PC-3 (cell line): ENCODE data around the gene ACBD4. TPM values are rescaled to one million over a fixed set of nuclear protein-coding genes. Genes with fewer than 3 reads are reported as not detected.

Experiments
- ATAC-seq: fragments of 200-7000 bp; cut with Tn5 transposase; 2 replicates; pipeline ENCODE4 v1.9.1; 2020; ENCODE audit warnings: mild to moderate bottlenecking, moderate library complexity
- BruUV-seq: library from RNA; stranded (reverse); fragments of 400-500 nt; replicated peaks from 2 replicates; lab custom pipeline; 2021; lab: Mats Ljungman, UMichigan
- CTCF ChIA-PET: fragments of 300-600 bp; sonication (Branson Sonifier 250); formaldehyde crosslinking; loops from one replicate; lab custom pipeline; 2022; ENCODE audit warnings: antibody characterized with exemption; lab: Charles Lee
- POLR2A ChIA-PET: fragments of 300-600 bp; sonication (Branson Sonifier 250); formaldehyde crosslinking; loops from one replicate; lab custom pipeline; 2022; ENCODE audit warnings: antibody characterized with exemption; ENCODE audit not compliant: unreplicated experiment; lab: Charles Lee
- DNase-seq: peaks from one replicate; pipeline ENCODE4 v3.0.0-alpha.2; 2015
- H2AFZ ChIP-seq: fragments of 300-600 bp; sonication (generic); 2 replicates; pipeline ENCODE4 v1.6.0; 2016; ENCODE audit warnings: antibody characterized with exemption, low read length
- H3F3A ChIP-seq: fragments of 300-600 bp; sonication (generic); one replicate; pipeline ENCODE4 v1.6.0; 2017; ENCODE audit warnings: antibody characterized with exemption, low read length, control low read depth, mild to moderate bottlenecking; ENCODE audit not compliant: unreplicated experiment
- H3K27ac ChIP-seq: fragments of 300-600 bp; sonication (generic); 2 replicates; pipeline ENCODE4 v1.5.1; 2016; ENCODE audit warnings: mild to moderate bottlenecking, low read length
- H3K27me3 ChIP-seq: fragments of 300-600 bp; sonication (generic); 2 replicates; pipeline ENCODE4 v1.6.1; 2016; ENCODE audit warnings: low read length, mixed read lengths
- H3K36me3 ChIP-seq: fragments of 300-600 bp; sonication (generic); 2 replicates; pipeline ENCODE4 v1.6.1; 2016; ENCODE audit warnings: low read depth, mixed run types, low read length, mixed read lengths
- H3K4me1 ChIP-seq: fragments of 300-600 bp; sonication (generic); 2 replicates; pipeline ENCODE4 v1.5.1; 2016; ENCODE audit warnings: low read length; ENCODE audit not compliant: insufficient read depth
- H3K4me2 ChIP-seq: fragments of 300-600 bp; sonication (generic); 2 replicates; pipeline ENCODE4 v1.6.0; 2016; ENCODE audit warnings: low read length
- H3K4me3 ChIP-seq: fragments of 300-600 bp; sonication (generic); 2 replicates; pipeline ENCODE4 v1.5.1; 2016; ENCODE audit warnings: mild to moderate bottlenecking, low read length, mixed read lengths
- H3K79me2 ChIP-seq: fragments of 300-600 bp; sonication (generic); 2 replicates; pipeline ENCODE4 v1.6.1; 2017; ENCODE audit warnings: low read length, mixed read lengths
- H3K9ac ChIP-seq: fragments of 300-600 bp; sonication (generic); 2 replicates; pipeline ENCODE4 v1.6.0; 2016; ENCODE audit warnings: mild to moderate bottlenecking, low read length
- H3K9me2 ChIP-seq: fragments of 300-600 bp; sonication (generic); replicated peaks from 2 replicates; pipeline ENCODE4 v1.6.1; 2016; ENCODE audit warnings: mixed run types, low read length, mixed read lengths
- H3K9me3 ChIP-seq: fragments of 300-600 bp; sonication (generic); 2 replicates; pipeline ENCODE4 v1.6.1; 2016; ENCODE audit warnings: low read length, mixed read lengths
- H4K20me1 ChIP-seq: fragments of 300-600 bp; sonication (generic); 2 replicates; pipeline ENCODE4 v1.6.1; 2016; ENCODE audit warnings: low read length, mixed read lengths
- EZH2 ChIP-seq: fragments of 300-600 bp; sonication (generic); IDR thresholded peaks from one replicate; pipeline ENCODE4 v1.6.1; 2017; ENCODE audit warnings: antibody characterized with exemption, mild to moderate bottlenecking, low read length; ENCODE audit not compliant: unreplicated experiment
- EZH2phosphoT487 ChIP-seq: fragments of 300-600 bp; sonication (generic); IDR thresholded peaks from 2 replicates; pipeline ENCODE4 v1.6.1; 2018; ENCODE audit warnings: mild to moderate bottlenecking, antibody characterized with exemption, low read length, borderline replicate concordance
- intact Hi-C: fragments of 100-400 bp; cut with micrococcal nuclease; formaldehyde crosslinking; loops from 2 replicates; pipeline ENCODE4 v1.9.0; 2023
- total RNA-seq: library from RNA; depleted of rRNA; stranded (reverse); fragments of >200 nt; gene quantifications from 2 replicates; pipeline ENCODE4 v1.2.3, GENCODE V29; 2014
- TF ChIP-seq, protein P1 (sequence below): fragments of 300-600 bp; sonication (generic); conservative IDR thresholded peaks from 2 replicates; pipeline ENCODE4 v1.5.1; 2017; ENCODE audit warnings: antibody characterized with exemption, low read depth, mild to moderate bottlenecking, low read length

Gene ACBD4
- total RNA-seq, 1 experiment from 2014 or later: 12.9 TPM

DNA sequence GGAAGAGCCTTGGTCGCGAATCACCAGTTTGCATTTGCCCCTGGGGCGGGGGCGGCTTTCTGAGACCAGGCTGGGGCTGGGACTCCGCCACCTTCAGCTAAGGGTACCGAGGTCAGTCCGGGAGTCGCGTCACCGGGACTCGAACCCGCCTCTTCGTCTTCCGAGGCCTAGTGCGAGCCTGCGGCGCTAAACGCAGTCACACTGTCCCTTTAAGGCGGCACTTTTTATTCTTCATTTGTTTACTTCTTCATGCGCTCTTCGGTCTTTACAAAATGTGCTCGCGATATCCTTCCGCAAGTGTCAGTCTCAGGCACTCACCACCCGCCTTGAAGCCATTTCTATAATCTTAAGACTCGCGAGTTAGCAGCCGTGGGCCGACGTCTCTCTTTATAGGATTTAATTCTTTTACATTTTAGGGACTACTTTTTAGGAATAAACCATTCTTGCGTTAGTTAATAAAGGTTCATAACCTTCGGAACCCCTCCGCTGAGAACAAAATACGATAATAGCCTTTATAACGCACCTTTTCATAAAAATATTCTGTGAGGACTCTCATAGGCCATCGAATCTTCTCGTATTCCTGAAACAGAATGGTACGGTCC lies 12.2 kb downstream of the ACBD4 start:
- no peak for TF ChIP-seq EZH2phosphoT487
- no peak for TF ChIP-seq EZH2
- TF ChIP-seq, protein P1, sequence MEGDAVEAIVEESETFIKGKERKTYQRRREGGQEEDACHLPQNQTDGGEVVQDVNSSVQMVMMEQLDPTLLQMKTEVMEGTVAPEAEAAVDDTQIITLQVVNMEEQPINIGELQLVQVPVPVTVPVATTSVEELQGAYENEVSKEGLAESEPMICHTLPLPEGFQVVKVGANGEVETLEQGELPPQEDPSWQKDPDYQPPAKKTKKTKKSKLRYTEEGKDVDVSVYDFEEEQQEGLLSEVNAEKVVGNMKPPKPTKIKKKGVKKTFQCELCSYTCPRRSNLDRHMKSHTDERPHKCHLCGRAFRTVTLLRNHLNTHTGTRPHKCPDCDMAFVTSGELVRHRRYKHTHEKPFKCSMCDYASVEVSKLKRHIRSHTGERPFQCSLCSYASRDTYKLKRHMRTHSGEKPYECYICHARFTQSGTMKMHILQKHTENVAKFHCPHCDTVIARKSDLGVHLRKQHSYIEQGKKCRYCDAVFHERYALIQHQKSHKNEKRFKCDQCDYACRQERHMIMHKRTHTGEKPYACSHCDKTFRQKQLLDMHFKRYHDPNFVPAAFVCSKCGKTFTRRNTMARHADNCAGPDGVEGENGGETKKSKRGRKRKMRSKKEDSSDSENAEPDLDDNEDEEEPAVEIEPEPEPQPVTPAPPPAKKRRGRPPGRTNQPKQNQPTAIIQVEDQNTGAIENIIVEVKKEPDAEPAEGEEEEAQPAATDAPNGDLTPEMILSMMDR: no peak
- Histone ChIP-seq H4K20me1 (peaks cover 34% of the 10 kb centered on the region), H3K27ac (peak overlapping the region; percentile 90), H3K4me1 (peaks cover 27% of the 10 kb centered on the region), H3K79me2 (peaks cover 50% of the 10 kb centered on the region), H2AFZ (peak overlapping the region; percentile 92), H3K4me3 (peak overlapping the region; percentile 76), H3K4me2 (peak overlapping the region; percentile 88), H3K36me3 (0 out of 2 replicates have a peak, but pooled peaks cover 4% of the 10 kb centered on the region), H3K9ac (peak overlapping the region; percentile 95), H3F3A (peaks cover 8% of the 10 kb centered on the region), H3K27me3 (no peaks in the 10 kb centered on the region), H3K9me3 (no peaks in the 10 kb centered on the region), H3K9me2 (no peaks in the 10 kb centered on the region)
- DNase-seq: peak; percentile 94
- ChIA-PET POLR2A (interaction anchor here (0.5 to 4.2 kb wide), 13 partner anchors 12 to 440 kb away, joined by 3 to 77 read pairs (median 16); partner anchors contain the start of genes ACBD4, HEXIM2 and MAP3K14), CTCF (interaction anchor here (0.6 to 5.3 kb wide), 8 partner anchors 11 to 53 kb away, joined by 3 to 153 read pairs (median 18); partner anchors contain the start of genes ACBD4 and HEXIM2)
- ATAC-seq: peak; percentile 19
- intact Hi-C loops: loop anchor here (1.0 kb wide), 4 partner anchors 12 to 51 kb away; partner anchors contain the start of genes ACBD4 and HEXIM2
- TSS peak; percentile 55 for BruUV-seq

DNA sequence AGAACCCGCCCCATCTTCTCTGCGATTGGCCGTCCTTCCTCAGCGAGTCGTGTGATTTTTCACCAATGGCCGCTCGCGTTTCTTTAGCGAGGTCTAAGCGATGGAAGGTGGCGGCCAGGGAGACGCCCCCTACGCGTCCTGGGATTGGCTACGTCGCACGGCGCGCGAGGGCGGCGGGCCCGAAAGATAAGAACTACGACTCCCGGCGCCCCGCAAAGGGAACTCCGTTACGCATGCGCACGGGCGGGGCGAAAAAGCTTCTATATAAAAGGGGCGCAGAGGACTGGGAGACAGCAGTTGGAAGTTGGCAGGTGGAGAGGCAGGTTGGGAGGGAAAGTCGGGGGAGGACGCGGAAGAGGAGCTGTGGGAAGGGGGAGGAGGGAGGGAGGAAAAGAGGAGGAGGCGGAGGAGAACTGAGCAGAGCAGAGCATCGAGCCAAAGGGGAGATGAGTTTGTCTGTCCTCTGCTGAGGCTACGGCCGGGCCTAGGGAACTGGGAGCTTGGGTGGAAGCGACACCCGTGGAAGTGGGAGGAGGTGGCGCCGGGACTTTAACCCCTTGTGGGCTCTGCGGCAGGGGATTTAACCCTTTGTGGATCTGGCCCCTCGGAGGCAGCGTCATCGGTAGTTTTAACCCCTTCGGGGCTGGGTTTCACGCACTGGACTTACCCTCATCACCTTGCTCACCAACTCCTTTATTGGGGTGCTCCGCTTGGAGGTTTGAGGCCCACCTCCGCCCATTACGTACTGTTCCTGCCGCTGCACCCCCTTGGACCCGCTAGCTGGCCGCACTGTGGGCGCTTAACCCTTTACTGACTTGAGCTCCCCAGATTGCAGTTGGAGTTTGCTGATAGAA lies 12.9 kb downstream of the ACBD4 start, which contains the start of gene HEXIM1:
Gene HEXIM1 (plus strand): TSS at position 293 of the 854 bp plus-strand sequence. CDS start 716 bp downstream, outside the sequence.
- ChIA-PET POLR2A (interaction anchor here (0.5 to 4.2 kb wide), 20 partner anchors 10 to 441 kb away, joined by 3 to 77 read pairs (median 10); partner anchors contain the start of genes ACBD4, HEXIM2 and MAP3K14), CTCF (interaction anchor here (0.6 to 5.3 kb wide), 11 partner anchors 10 to 163 kb away, joined by 3 to 153 read pairs (median 6); partner anchors contain the start of genes ACBD4 and HEXIM2)
- ATAC-seq: peak; percentile 72
- Histone ChIP-seq H3K9me2 (no peaks in the 10 kb centered on the region), H2AFZ (peak within 1 kb of the TSS; percentile 92), H3K9me3 (no peaks in the 10 kb centered on the region), H3K36me3 (0 out of 2 replicates have a peak, but pooled peaks cover 4% of the 10 kb centered on the region), H3K9ac (peak within 1 kb of the TSS; percentile 95), H3K4me2 (peak within 1 kb of the TSS; percentile 92), H3K4me3 (peak within 1 kb of the TSS; percentile 91), H3K4me1 (peaks cover 27% of the 10 kb centered on the region), H3F3A (peaks cover 8% of the 10 kb centered on the region), H3K27ac (peak within 1 kb of the TSS; percentile 90), H3K79me2 (peaks cover 57% of the 10 kb centered on the region), H4K20me1 (peaks cover 34% of the 10 kb centered on the region), H3K27me3 (no peaks in the 10 kb centered on the region)
- intact Hi-C loops: loop anchor here (1.0 kb wide), 3 partner anchors 13 to 50 kb away; partner anchors contain the start of genes ACBD4 and HEXIM2
- TSS peak; percentile 73 for BruUV-seq
- peak; percentile 100 for DNase-seq
- TF ChIP-seq EZH2phosphoT487: no peak
- TF ChIP-seq, protein P1: no peak
- no peak for TF ChIP-seq EZH2
